Measurements from ENCODE around the gene INPP5A.

DNA sequence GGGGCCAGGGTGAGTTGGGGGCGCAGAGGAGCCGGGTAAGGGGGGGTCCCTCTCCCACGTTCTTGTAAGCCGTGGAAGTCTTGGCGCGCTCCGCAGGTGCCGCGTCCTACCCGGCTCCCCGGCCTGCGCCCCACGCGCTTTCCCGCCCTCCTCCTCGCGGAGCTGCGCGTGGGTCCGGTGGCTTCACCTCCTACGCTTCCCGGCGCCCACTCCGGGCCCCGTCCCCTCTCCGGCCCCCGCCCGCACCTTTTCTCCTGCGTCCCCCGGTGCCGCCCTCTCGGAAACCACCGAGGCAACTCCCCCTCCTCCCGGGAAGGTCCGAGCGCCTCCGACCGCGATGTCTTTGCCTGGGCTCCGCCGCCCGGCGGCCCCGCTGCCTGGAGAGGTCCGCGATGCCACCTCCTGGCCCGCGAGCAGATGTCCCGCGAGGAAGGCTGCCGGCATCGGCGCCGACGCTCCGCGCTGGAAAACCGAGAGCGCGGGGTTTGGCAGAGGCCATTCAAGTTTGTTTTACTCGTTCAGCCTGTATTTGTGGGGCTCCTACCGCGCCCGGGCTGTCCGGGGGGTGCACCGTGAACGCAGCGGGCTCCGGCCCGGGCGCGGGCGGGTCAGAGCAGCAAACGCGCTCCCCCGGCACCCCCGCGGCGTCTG, 250.7 kb downstream of the INPP5A start:
- TF ChIP-seq POLR2A (IDR thresholded peaks at IDR 0.05) = no peak
- peak in 4 of 7 experiments; percentile 10 to 36 (median 29) for TF ChIP-seq CTCF (IDR thresholded peaks at IDR 0.05)
